Renal pelvis (tissue), 4 donors: Measurements from ENCODE around the gene GPAT3. TPM values are rescaled to one million over a fixed set of nuclear protein-coding genes. Genes with fewer than 3 reads are reported as not detected.

ENCODE experiments used
- DNase-seq: peaks from one replicate; pipeline ENCODE4 v3.0.0-alpha.2; 2013
- polyA plus RNA-seq, 3 donors: library from polyadenylated mRNA; unstranded; fragments of 120-200 nt; gene quantifications; one replicate each; pipeline ENCODE4 v1.2.1, GENCODE V29; 2013; ENCODE audit not compliant: insufficient read length in 3 of 3

Gene GPAT3
- polyA plus RNA-seq, 3 donors = 14.3 to 24.5 (median 22.4) TPM

DNA sequence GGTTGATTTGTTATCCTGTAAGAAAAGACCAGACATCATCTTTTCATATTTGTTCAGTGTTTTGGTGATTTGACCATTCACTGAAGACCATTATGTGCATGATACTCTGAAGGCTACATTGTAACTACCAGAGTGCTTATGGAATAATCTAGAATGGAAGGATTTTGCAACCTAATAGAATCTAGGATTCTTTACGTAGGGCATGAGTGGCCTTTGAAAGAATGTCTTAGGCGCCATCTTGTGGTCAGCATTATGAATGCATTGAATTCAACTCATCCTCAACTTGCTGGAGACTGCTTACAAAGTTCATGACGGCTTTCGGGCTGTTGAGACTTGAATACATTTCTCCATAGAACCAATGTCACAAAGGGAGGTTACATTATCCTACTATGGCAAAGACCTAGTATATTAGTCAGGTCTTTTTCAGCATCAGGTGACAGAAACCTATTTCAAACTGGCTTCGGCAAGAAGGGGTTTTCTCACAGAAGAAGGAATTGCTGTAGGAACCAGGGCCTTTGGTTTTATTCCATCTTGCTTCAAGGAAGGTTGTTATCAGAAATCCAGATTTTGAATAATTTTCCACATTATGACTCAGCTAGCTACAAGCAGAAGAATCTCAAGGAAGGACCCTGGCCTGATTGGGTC, 104.1 kb downstream of the GPAT3 start:
- DNase-seq = peak; percentile 78

DNA sequence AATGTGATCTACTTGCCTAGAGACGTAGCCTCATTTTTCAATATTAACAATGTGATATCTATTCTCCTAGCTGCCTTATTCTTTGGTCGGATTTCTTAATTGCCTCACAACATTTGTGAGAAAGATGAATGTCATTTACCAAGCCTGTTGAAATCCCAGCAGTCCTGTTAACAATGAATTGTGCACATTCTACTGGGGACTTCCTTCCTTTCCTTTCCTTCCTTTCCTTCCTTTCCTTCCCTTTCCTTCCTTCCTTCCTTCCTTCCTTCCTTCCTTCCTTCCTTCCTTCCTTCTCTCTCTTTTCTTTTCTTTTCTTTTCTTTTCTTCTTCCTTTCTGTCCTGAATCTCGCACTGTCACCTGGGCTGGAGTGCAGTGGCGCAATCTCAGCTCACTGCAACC, 107.1 kb downstream of the GPAT3 start:
- no peak for DNase-seq

DNA sequence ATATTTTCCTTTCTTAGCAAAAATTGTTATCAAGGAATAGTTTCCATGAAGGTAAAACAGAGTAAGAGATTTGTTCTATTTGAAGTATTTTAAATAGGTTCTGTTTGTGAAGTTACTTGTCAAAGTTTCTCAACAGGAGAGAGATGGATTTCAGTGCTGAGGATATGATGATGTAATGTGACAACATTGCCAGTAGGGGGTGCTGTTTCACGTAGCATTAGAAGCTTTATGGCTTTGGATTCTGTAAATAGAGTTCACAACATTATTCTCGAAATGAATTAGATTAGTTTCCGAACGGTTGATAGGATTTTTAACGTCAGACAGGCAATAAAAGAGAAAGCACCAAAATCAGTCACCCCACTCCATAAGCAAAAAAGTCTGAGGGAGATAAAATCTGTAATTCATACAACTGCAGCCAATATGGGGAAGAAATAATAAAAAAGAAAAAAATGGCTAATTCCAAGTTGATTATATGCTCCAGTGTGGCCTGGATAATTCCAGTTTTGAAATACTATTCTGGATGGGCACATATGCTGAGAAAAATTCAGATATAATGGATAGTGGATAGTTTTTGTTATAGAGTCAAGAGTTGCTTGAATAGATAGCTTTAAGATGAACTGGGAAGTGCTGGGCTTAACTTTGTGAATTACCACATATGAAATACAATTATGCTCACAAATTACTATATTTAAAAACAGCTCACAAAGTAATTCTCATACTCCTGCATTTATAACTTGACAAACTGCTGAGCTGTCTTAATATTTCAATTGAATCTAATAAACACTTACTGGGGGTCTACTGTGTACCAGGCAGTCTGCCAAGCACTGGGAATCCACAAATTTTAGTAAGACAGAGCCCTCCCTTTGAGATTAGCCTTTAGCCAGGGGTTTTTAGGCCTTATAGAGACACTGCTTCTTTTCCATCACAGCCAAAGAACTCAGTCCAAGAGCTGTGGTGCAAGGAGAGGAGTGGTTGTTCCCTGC, 109.1 kb downstream of the GPAT3 start:
- peak; percentile 57 for DNase-seq

DNA sequence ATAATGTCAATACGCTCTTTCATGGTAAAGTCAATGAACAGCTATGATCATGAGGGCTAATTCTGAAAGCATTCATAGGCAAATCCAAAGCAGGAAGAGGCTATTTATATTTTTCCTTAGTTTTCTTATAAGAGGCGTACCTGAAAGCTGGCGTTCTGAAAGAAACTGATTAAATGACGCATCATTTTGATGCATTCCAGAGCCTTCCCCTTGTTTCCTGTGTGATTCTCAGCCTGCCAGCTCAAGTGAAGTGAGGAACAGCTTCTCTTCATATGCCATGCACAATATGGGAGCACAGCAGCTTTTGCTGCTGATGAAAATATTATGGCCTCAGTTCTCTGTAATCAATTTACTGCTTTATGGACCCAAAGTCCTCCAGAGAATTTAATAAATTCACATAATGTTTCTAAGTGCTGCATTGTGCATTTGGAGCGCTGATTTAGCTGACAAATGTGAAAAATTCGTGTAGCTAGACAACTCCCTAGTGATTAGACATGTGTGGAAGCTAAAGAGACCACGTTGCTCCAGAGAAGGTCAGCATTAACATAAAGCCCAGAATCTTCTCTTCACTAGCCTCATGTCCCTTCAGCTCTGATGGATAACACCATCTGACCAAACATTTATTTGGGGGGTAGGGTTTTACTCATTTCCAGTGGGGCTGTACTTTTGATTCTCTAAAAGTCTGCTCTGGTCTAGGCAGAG, 110.8 kb downstream of the GPAT3 start:
- no peak for DNase-seq

DNA sequence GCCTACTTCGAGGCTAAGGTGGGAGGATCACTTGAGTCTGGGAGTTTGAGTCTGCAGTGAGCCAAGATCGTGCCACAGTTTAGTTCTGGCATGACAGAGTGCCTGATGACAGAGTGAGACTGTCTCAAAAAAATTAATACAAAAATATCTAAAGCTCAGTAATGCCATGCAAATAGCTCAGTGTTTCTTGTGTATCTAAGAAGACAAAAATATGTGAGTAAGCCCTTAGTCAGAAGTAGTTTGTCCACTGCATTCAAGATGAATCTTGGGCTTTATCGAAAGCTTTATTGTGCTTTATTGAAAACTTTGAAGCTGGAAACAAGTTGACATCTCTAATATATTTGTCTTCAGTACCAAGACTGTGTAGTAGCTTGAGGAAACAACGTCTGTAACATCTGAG, 115.9 kb downstream of the GPAT3 start:
- no peak for DNase-seq

Other genes starting within 250 kb of the GPAT3 start
- 1 to 10 TPM in 1 of 3 donors, under 1 TPM in 2; 0.94 to 1.0 (median 0.95) TPM for gene HPSE, start 201.3 kb upstream of the GPAT3 start, polyA plus RNA-seq
- gene HELQ, start 80.3 kb upstream of the GPAT3 start, polyA plus RNA-seq = 10 to 100 TPM; 17.0 to 18.5 (median 17.7) TPM
- gene MRPS18C, start 80.0 kb upstream of the GPAT3 start, polyA plus RNA-seq = 10 to 100 TPM; 65.6 to 68.2 (median 67.3) TPM
- 10 to 100 TPM; 20.9 to 33.3 (median 31.6) TPM for gene ABRAXAS1, start 51.0 kb upstream of the GPAT3 start, polyA plus RNA-seq